Fibroblast of lung (primary cell): ENCODE results near the gene PVRIG.
"Not testable (repeated sequence)": the region's sequence is repeated elsewhere in the genome, so short reads cannot be mapped to it uniquely, and the experiment has no call there.

Experiments
- EZH2 ChIP-seq: IDR thresholded peaks from 2 replicates; pipeline ENCODE4 v1.5.1; 2012; ENCODE audit warnings: low read length, control low read depth, mild to moderate bottlenecking; ENCODE audit errors: missing control alignments
- TF ChIP-seq, protein P1 (sequence below), 2 donors: IDR thresholded peaks in 1 of 2; conservative IDR thresholded peaks in 1 of 2; 1 replicate in 1 of 2; 2 replicates in 1 of 2; pipeline ENCODE4 v1.5.1; 2011 to 2012; ENCODE audit warnings: low read length in 2 of 2, control low read depth in 1 of 2, inconsistent platforms in 1 of 2, low read depth in 1 of 2, mild to moderate bottlenecking in 1 of 2

GRCh38 chr7:100246121-100246864 lies 26.5 kb downstream of the PVRIG start:
- TF ChIP-seq, protein P1, sequence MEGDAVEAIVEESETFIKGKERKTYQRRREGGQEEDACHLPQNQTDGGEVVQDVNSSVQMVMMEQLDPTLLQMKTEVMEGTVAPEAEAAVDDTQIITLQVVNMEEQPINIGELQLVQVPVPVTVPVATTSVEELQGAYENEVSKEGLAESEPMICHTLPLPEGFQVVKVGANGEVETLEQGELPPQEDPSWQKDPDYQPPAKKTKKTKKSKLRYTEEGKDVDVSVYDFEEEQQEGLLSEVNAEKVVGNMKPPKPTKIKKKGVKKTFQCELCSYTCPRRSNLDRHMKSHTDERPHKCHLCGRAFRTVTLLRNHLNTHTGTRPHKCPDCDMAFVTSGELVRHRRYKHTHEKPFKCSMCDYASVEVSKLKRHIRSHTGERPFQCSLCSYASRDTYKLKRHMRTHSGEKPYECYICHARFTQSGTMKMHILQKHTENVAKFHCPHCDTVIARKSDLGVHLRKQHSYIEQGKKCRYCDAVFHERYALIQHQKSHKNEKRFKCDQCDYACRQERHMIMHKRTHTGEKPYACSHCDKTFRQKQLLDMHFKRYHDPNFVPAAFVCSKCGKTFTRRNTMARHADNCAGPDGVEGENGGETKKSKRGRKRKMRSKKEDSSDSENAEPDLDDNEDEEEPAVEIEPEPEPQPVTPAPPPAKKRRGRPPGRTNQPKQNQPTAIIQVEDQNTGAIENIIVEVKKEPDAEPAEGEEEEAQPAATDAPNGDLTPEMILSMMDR (conservative IDR thresholded peaks at IDR 0.05 in 1 of 2, IDR thresholded peaks at IDR 0.05 in 1 of 2; ENCODE audit: low read depth in 1 of 2, low read length in 2 of 2), result not testable (repeated sequence)
- TF ChIP-seq EZH2, result not testable (repeated sequence)
